AG04450 (cell line): ENCODE measurements around the gene RFX4. TPM values are rescaled to one million over a fixed set of nuclear protein-coding genes. Genes with fewer than 3 reads are reported as not detected.

Experiments
- CTCF ChIA-PET: fragments of 300-600, 350-600 bp; formaldehyde crosslinking; extraction: SDS; loops from one replicate; lab custom pipeline; 2022; ENCODE audit warnings: antibody characterized with exemption, inconsistent platforms; lab: Charles Lee
- POLR2A ChIA-PET: fragments of 350-600 bp; formaldehyde crosslinking; extraction: SDS; loops from one replicate; lab custom pipeline; 2021; ENCODE audit warnings: antibody characterized with exemption, inconsistent platforms; lab: Yijun Ruan, JAX
- DNase-seq: peaks from one replicate; pipeline ENCODE4 v3.0.0-alpha.2; 2011; ENCODE audit warnings: low read depth, low spot score
- H3K27ac ChIP-seq: one replicate; pipeline ENCODE4 v1.5.1; 2012; ENCODE audit warnings: low read depth, low read length, control low read depth
- H3K27me3 ChIP-seq: one replicate; pipeline ENCODE4 v1.6.0; 2012; ENCODE audit warnings: low read length; ENCODE audit not compliant: control insufficient read depth, insufficient read depth
- H3K4me3 ChIP-seq: 2 replicates; pipeline ENCODE4 v1.5.1; 2011; ENCODE audit warnings: mild to moderate bottlenecking, low read depth, low read length, control low read depth
- H3K9me3 ChIP-seq: 2 replicates; pipeline ENCODE4 v1.5.1; 2012; ENCODE audit warnings: low read length; ENCODE audit not compliant: control insufficient read depth, insufficient read depth
- polyA plus RNA-seq: library from polyadenylated mRNA; depleted of rRNA; stranded (reverse); fragments of >200 nt; gene quantifications from 2 replicates; pipeline ENCODE4 v1.2.3, GENCODE V29; 2011
- TF ChIP-seq, protein P1 (sequence below): IDR thresholded peaks from 2 replicates; pipeline ENCODE4 v1.5.1; 2011; ENCODE audit warnings: low read depth, low read length, control low read depth, inconsistent platforms

Gene RFX4
- polyA plus RNA-seq, 1 experiment, result not detected

GRCh38 chr12:106652510-106653015, 69.8 kb downstream of the RFX4 start:
- POLR2A ChIA-PET, result no interaction called here
- Histone ChIP-seq H3K4me3 (no peak overlapping the region), H3K9me3 (no peaks in the 10 kb centered on the region), H3K27me3 (peaks cover 2% of the 10 kb centered on the region), H3K27ac (no peak overlapping the region)
- CTCF ChIA-PET, result no interaction called here
- no peak for DNase-seq
- TF ChIP-seq, protein P1, sequence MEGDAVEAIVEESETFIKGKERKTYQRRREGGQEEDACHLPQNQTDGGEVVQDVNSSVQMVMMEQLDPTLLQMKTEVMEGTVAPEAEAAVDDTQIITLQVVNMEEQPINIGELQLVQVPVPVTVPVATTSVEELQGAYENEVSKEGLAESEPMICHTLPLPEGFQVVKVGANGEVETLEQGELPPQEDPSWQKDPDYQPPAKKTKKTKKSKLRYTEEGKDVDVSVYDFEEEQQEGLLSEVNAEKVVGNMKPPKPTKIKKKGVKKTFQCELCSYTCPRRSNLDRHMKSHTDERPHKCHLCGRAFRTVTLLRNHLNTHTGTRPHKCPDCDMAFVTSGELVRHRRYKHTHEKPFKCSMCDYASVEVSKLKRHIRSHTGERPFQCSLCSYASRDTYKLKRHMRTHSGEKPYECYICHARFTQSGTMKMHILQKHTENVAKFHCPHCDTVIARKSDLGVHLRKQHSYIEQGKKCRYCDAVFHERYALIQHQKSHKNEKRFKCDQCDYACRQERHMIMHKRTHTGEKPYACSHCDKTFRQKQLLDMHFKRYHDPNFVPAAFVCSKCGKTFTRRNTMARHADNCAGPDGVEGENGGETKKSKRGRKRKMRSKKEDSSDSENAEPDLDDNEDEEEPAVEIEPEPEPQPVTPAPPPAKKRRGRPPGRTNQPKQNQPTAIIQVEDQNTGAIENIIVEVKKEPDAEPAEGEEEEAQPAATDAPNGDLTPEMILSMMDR, result no peak

- DNase-seq, result no peak
- H3K27me3 ChIP-seq, result no peaks in the 10 kb centered on the region
- ChIA-PET POLR2A (no interaction called here), CTCF (no interaction called here)
- TF ChIP-seq, protein P1, result no peak
- H3K9me3 ChIP-seq, result no peaks in the 10 kb centered on the region
- no peak overlapping the region for H3K27ac ChIP-seq
- no peak overlapping the region for H3K4me3 ChIP-seq
These were observed 72.8 kb downstream of the RFX4 start for GRCh38 chr12:106655577-106655976.

- Histone ChIP-seq H3K27ac (no peak overlapping the region), H3K27me3 (no peaks in the 10 kb centered on the region), H3K4me3 (no peak overlapping the region), H3K9me3 (no peaks in the 10 kb centered on the region; the same call in 1 of the 2 replicates)
- TF ChIP-seq, protein P1, result no peak
- ChIA-PET CTCF (no interaction called here), POLR2A (no interaction called here)
- no peak for DNase-seq
These were observed 74.7 kb downstream of the RFX4 start for GRCh38 chr12:106657488-106657887.

GRCh38 chr12:106663385-106663784, 80.6 kb downstream of the RFX4 start:
- Histone ChIP-seq H3K27ac (no peak overlapping the region), H3K9me3 (no peaks in the 10 kb centered on the region; the same call in 1 of the 2 replicates), H3K4me3 (no peak overlapping the region), H3K27me3 (peaks cover 9% of the 10 kb centered on the region)
- ChIA-PET POLR2A (no interaction called here), CTCF (no interaction called here)
- no peak for DNase-seq
- TF ChIP-seq, protein P1, result no peak

- DNase-seq, result no peak
- CTCF ChIA-PET, result no interaction called here
- TF ChIP-seq, protein P1, result no peak
- Histone ChIP-seq H3K27ac (no peak overlapping the region), H3K27me3 (peaks cover 24% of the 10 kb centered on the region), H3K9me3 (no peaks in the 10 kb centered on the region; the same call in 1 of the 2 replicates), H3K4me3 (no peak overlapping the region)
- POLR2A ChIA-PET, result no interaction called here
These were observed 86.4 kb downstream of the RFX4 start for GRCh38 chr12:106669216-106669615.
